ENCODE data around the gene SSPN.

SSPN gene

GRCh38 chr12:26281320-26281719 is 85.9 kb downstream of the SSPN start:
- FAIRE-seq (no peak), DNase-seq (ENCODE audit: low spot score) (no peak)

GRCh38 chr12:26282339-26282940 is 87.1 kb downstream of the SSPN start:
- DNase-seq (ENCODE audit: low spot score) (no peak), FAIRE-seq (no peak)

GRCh38 chr12:26283046-26283445 is 87.7 kb downstream of the SSPN start:
- DNase-seq (ENCODE audit: low spot score) (no peak), FAIRE-seq (no peak)

- FAIRE-seq = no peak
- DNase-seq (ENCODE audit: low spot score) = no peak
These were observed 88.2 kb downstream of the SSPN start for GRCh38 chr12:26283617-26284016.

GRCh38 chr12:26285401-26285800 is 90.0 kb downstream of the SSPN start:
- DNase-seq (ENCODE audit: low spot score) (no peak), FAIRE-seq (no peak)

- FAIRE-seq (no peak), DNase-seq (ENCODE audit: low spot score) (no peak)
These were observed 90.8 kb downstream of the SSPN start for GRCh38 chr12:26286186-26286585.

GRCh38 chr12:26287671-26288381 is 92.5 kb downstream of the SSPN start:
- FAIRE-seq (no peak), DNase-seq (ENCODE audit: low spot score) (no peak)

- FAIRE-seq (no peak), DNase-seq (ENCODE audit: low spot score) (no peak)
These were observed 95.2 kb downstream of the SSPN start for GRCh38 chr12:26290565-26290964.

GRCh38 chr12:26292596-26292995 is 97.2 kb downstream of the SSPN start:
- no peak for FAIRE-seq

GRCh38 chr12:26293612-26294011 is 98.2 kb downstream of the SSPN start:
- no peak for FAIRE-seq

More at GRCh38 chr12:26292596-26292995, 97.2 kb downstream of the SSPN start:
- no peak for DNase-seq (ENCODE audit: low spot score)

GRCh38 chr12:26295001-26295400 is 99.6 kb downstream of the SSPN start:
- DNase-seq (ENCODE audit: low spot score) (no peak), FAIRE-seq (no peak)

More at GRCh38 chr12:26293612-26294011, 98.2 kb downstream of the SSPN start:
- DNase-seq (ENCODE audit: low spot score) = no peak

GRCh38 chr12:26297396-26298070 is 102.2 kb downstream of the SSPN start:
- no peak for DNase-seq (ENCODE audit: low spot score)
- FAIRE-seq = no peak

- FAIRE-seq (no peak), DNase-seq (ENCODE audit: low spot score) (peak; percentile 77)
These were observed 103.6 kb downstream of the SSPN start for GRCh38 chr12:26298785-26299621.

- FAIRE-seq (no peak), DNase-seq (ENCODE audit: low spot score) (no peak)
These were observed 104.4 kb downstream of the SSPN start for GRCh38 chr12:26299751-26300150.

Data from urothelium cell line (cell line).